Measurements from ENCODE around the gene EIF4A2.
A peak's percentile ranks its signal among the peaks of the same experiment; 100 is the strongest.
"Not testable (repeated sequence)": the region's sequence is repeated elsewhere in the genome, so short reads cannot be mapped to it uniquely, and the experiment has no call there.

Gene EIF4A2

DNA sequence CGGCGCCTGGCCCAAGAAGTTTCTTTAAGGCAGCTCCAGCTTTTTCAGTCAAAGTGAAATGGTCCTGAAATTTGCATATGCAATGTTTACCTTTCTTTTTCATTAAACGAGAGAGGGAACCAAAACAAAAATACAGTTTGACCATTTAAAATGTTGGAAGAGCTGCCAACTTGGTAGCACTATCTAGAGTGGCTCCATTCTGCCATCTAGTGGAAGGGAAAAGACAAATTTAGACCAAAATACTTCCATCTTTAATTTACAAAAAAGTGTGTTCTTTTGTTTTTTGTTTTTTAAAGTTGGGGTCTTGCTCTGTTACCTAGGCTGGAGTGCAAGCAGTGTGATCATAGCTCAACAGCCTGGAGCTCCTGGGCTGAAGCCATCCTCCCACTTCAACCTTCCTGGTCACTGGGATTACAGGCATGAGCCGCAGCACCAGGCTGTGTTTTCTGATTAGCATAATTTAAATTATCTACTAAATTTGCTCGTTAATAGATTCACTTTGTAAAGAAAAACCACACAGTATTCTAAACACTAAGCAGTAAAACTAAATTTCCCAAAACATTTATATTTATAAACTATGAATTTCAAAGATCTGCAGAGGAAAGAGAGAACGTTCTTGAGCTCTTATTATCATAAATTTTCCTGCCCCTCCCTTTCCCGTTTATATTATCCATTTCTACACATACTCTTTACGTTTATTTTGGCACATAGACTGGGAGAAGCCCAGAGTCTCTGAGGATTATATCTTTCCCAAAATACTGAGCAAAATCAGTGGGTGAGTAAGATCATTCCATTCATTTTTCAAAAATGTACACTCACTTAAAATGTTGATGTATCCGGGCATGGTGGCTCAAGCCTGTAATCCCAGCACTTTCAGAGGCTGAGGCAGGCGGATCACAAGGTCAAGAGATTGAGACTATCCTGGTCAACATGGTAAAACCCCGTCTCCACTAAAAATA lies 38.3 kb downstream of the EIF4A2 start:
- no peak overlapping the region for H3K27ac ChIP-seq (ENCODE audit: low read length)
- no peak overlapping the region for H3K4me3 ChIP-seq (ENCODE audit: low read depth in 1 of 2, low read length in 2 of 2)
- no peak overlapping the region for H2AFZ ChIP-seq (ENCODE audit: low read depth, low read length)
- H4K20me1 ChIP-seq (ENCODE audit: insufficient read depth, low read length): no peaks in the 10 kb centered on the region; the same call in 1 of the 2 replicates
- no peak overlapping the region for H3K9ac ChIP-seq (ENCODE audit: low read depth, low read length)
- no peak overlapping the region for H3K4me2 ChIP-seq (ENCODE audit: insufficient read depth, low read length)
- peaks cover 6% of the 10 kb centered on the region for H3K4me1 ChIP-seq (ENCODE audit: insufficient read depth, low read length)
- no peak for TF ChIP-seq EZH2 (IDR thresholded peaks at IDR 0.05; ENCODE audit: borderline replicate concordance, low read depth, low read length, severe bottlenecking)
- TF ChIP-seq, protein P1, sequence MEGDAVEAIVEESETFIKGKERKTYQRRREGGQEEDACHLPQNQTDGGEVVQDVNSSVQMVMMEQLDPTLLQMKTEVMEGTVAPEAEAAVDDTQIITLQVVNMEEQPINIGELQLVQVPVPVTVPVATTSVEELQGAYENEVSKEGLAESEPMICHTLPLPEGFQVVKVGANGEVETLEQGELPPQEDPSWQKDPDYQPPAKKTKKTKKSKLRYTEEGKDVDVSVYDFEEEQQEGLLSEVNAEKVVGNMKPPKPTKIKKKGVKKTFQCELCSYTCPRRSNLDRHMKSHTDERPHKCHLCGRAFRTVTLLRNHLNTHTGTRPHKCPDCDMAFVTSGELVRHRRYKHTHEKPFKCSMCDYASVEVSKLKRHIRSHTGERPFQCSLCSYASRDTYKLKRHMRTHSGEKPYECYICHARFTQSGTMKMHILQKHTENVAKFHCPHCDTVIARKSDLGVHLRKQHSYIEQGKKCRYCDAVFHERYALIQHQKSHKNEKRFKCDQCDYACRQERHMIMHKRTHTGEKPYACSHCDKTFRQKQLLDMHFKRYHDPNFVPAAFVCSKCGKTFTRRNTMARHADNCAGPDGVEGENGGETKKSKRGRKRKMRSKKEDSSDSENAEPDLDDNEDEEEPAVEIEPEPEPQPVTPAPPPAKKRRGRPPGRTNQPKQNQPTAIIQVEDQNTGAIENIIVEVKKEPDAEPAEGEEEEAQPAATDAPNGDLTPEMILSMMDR (IDR thresholded peaks at IDR 0.05; ENCODE audit: borderline replicate concordance, extremely low read depth, low read length, poor library complexity, severe bottlenecking): peak; percentile 70
- no peaks in the 10 kb centered on the region for H3K79me2 ChIP-seq (ENCODE audit: insufficient read depth, low read length)
- ATAC-seq (ENCODE audit: insufficient read depth, low read depth): peak; percentile 63; the same call in 2 of the 3 replicates
- no peak for DNase-seq
- H3K9me3 ChIP-seq (ENCODE audit: insufficient read depth, low read length, severe bottlenecking): no peaks in the 10 kb centered on the region
- H3K36me3 ChIP-seq (ENCODE audit: insufficient read depth, low read length): no peaks in the 10 kb centered on the region
- H3K27me3 ChIP-seq (ENCODE audit: insufficient read depth, low read length, poor library complexity): peaks cover 17% of the 10 kb centered on the region

DNA sequence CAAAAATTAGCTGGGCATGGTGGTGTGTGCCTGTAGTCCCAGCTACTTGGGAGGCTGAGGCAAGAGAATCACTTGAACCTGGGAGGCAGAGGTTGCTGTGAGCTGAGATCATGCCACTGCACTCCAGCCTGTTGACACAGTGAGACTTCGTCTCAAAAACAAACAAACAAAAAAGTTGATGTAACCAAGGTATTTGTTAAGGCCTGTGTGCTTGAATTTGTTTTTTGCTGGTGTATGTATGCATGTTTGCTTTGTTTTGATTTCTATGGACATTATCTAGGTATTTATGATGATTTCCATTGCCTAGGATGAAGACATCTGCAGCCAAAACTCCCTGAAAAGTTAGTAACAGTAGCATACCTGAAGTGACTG lies 39.0 kb downstream of the EIF4A2 start:
- DNase-seq; H4K20me1 ChIP-seq (ENCODE audit: insufficient read depth, low read length); H3K4me2 ChIP-seq (ENCODE audit: insufficient read depth, low read length); H3K36me3 ChIP-seq (ENCODE audit: insufficient read depth, low read length); H3K27ac ChIP-seq (ENCODE audit: low read length); H3K79me2 ChIP-seq (ENCODE audit: insufficient read depth, low read length); H2AFZ ChIP-seq (ENCODE audit: low read depth, low read length); H3K4me3 ChIP-seq (ENCODE audit: low read depth in 1 of 2, low read length in 2 of 2); ATAC-seq (ENCODE audit: insufficient read depth, low read depth); H3K9ac ChIP-seq (ENCODE audit: low read depth, low read length); H3K9me3 ChIP-seq (ENCODE audit: insufficient read depth, low read length, severe bottlenecking): not testable (repeated sequence)
- H3K27me3 ChIP-seq (ENCODE audit: insufficient read depth, low read length, poor library complexity): peaks cover 18% of the 10 kb centered on the region
- peaks cover 11% of the 10 kb centered on the region for H3K4me1 ChIP-seq (ENCODE audit: insufficient read depth, low read length)

DNA sequence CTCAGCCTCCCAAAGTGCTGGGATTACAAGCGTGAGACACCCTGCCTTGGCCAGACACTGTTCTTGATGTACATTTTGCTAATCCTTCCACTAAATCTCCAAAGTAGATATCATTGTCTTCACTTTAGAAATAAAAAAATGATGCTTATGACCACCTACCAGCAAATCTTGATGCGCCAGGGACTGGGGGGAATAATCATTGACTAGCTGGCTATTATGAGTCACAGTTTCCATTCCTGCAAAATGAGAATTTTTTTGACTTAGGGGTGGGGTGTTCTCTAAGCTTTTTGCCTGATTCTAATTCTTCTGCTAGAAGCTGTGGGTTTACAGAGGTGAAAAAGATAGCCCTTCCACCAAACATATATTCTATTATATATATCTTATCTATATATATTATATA lies 40.0 kb downstream of the EIF4A2 start:
- Histone ChIP-seq H4K20me1 (ENCODE audit: insufficient read depth, low read length) (no peaks in the 10 kb centered on the region; the same call in 1 of the 2 replicates), H3K36me3 (ENCODE audit: insufficient read depth, low read length) (no peaks in the 10 kb centered on the region), H3K9me3 (ENCODE audit: insufficient read depth, low read length, severe bottlenecking) (no peaks in the 10 kb centered on the region), H3K4me2 (ENCODE audit: insufficient read depth, low read length) (no peak overlapping the region), H3K27me3 (ENCODE audit: insufficient read depth, low read length, poor library complexity) (peaks cover 21% of the 10 kb centered on the region), H3K4me3 (ENCODE audit: low read depth in 1 of 2, low read length in 2 of 2) (no peak overlapping the region), H3K27ac (ENCODE audit: low read length) (no peak overlapping the region), H3K79me2 (ENCODE audit: insufficient read depth, low read length) (no peaks in the 10 kb centered on the region), H2AFZ (ENCODE audit: low read depth, low read length) (no peak overlapping the region), H3K4me1 (ENCODE audit: insufficient read depth, low read length) (peaks cover 16% of the 10 kb centered on the region), H3K9ac (ENCODE audit: low read depth, low read length) (no peak overlapping the region)
- no peak for TF ChIP-seq EZH2 (IDR thresholded peaks at IDR 0.05; ENCODE audit: borderline replicate concordance, low read depth, low read length, severe bottlenecking)
- TF ChIP-seq, protein P1 (IDR thresholded peaks at IDR 0.05; ENCODE audit: borderline replicate concordance, extremely low read depth, low read length, poor library complexity, severe bottlenecking): no peak
- ATAC-seq (ENCODE audit: insufficient read depth, low read depth) (no peak), DNase-seq (no peak)

- no peaks in the 10 kb centered on the region; the same call in 1 of the 2 replicates for H4K20me1 ChIP-seq (ENCODE audit: insufficient read depth, low read length)
- H3K9ac ChIP-seq (ENCODE audit: low read depth, low read length): no peak overlapping the region
- H3K9me3 ChIP-seq (ENCODE audit: insufficient read depth, low read length, severe bottlenecking): no peaks in the 10 kb centered on the region
- H3K4me3 ChIP-seq (ENCODE audit: low read depth in 1 of 2, low read length in 2 of 2): no peak overlapping the region
- peaks cover 16% of the 10 kb centered on the region for H3K4me1 ChIP-seq (ENCODE audit: insufficient read depth, low read length)
- H3K79me2 ChIP-seq (ENCODE audit: insufficient read depth, low read length): no peaks in the 10 kb centered on the region
- peaks cover 30% of the 10 kb centered on the region for H3K27me3 ChIP-seq (ENCODE audit: insufficient read depth, low read length, poor library complexity)
- H3K36me3 ChIP-seq (ENCODE audit: insufficient read depth, low read length): no peaks in the 10 kb centered on the region
- DNase-seq (no peak), ATAC-seq (ENCODE audit: insufficient read depth, low read depth) (no peak)
- no peak overlapping the region for H2AFZ ChIP-seq (ENCODE audit: low read depth, low read length)
- no peak overlapping the region for H3K27ac ChIP-seq (ENCODE audit: low read length)
- H3K4me2 ChIP-seq (ENCODE audit: insufficient read depth, low read length): no peak overlapping the region
- TF ChIP-seq, protein P1 (IDR thresholded peaks at IDR 0.05; ENCODE audit: borderline replicate concordance, extremely low read depth, low read length, poor library complexity, severe bottlenecking): no peak
- TF ChIP-seq EZH2 (IDR thresholded peaks at IDR 0.05; ENCODE audit: borderline replicate concordance, low read depth, low read length, severe bottlenecking): no peak
Measured at GRCh38 chr3:186824430-186825139, 41.2 kb downstream of the EIF4A2 start.
